ENCODE results near the gene GON7.
A peak's percentile ranks its signal among the peaks of the same experiment; 100 is the strongest.
"Not testable (repeated sequence)": the region's sequence is repeated elsewhere in the genome, so short reads cannot be mapped to it uniquely, and the experiment has no call there.

GON7 gene

DNA sequence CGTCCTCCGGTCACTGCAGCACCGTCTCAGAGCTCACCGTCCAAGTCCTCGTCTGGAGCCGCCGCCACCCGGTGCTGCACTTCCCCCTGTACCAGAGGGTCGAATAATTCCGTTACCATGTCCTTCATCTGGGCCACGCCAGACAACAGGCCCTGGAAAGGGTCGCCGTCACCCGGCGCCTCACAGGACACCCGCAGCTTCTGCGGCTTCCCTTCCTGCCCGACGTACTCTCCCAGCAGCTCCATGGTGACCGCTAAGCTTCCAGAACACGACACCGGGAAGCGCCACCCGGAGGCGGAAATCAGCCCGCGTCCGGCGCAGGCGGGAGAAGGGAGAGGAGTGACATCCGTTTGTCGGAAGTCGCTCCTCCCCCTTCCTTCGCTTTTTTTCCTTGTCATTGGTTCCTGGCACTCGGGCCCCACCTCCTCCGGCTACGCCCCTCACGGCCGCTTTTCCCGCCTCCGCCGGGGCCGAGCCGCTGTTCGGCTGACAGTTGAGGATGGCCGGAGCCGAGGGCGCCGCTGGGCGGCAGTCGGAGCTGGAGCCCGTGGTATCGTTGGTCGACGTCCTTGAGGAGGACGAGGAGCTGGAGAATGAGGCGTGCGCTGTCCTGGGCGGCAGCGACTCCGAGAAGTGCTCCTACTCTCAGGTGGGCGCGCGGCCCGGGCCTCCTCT lies at the start of gene GON7, which contains the start of gene UBR7:
Gene GON7 (minus strand): TSS at position 273 of the 675 bp plus-strand sequence. CDS start 28 bp downstream, at position 245.
Gene UBR7 (plus strand): TSS at position 464 of the 675 bp plus-strand sequence. CDS start 36 bp downstream, at position 500.
- DNase-seq: peak; percentile 97

DNA sequence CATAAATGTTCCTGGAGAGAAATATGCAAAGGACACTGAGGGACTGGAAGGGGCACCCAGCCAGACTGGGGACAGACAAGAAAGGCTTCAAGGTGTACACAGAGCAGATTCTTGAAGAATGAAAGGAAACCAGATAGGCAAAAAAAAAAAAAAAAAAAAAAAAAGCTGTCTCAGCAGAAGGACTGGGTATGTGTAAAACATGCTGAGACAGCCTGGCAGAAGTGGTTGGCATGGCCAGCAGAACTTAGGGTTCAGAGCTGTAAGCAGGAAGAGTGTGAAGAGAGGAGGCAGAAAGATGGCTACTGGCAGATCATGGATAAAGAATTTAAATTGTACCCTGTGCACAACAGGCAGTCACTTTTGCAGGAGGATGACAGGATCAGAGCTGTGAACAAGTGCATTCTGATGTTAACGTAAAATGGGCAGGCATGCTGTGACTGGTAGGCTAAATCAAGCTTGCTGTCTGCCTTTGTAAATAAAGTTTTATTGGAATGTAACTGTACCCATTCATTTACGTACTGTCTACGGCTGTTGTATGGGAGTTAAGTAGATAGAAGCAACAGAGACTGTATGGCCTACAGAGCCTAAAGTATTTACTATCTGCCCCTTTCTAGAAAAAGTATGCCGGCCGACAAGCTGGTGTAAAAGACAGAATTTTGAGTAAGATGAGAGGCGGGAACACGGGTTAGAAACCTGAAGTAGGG lies 42.4 kb upstream of the GON7 start:
- DNase-seq: no peak

DNA sequence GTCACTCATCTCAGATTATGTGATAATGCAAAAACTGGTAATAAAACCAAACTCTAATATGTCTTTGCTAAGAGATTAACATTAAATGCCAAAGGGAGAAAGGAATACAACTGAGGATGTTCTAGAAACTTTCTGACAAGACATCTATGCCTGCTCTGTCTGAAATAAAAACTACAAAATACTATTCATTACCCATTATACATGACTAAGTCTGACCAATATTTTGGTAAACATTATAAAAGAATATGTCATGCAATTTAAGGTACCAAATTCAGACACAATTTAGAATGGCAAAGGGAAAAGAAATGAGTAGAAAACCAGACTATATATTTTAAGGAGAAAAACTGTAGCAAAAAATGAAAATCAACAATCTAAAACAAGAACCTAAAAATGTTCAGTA lies 39.7 kb upstream of the GON7 start:
- no peak for DNase-seq

DNA sequence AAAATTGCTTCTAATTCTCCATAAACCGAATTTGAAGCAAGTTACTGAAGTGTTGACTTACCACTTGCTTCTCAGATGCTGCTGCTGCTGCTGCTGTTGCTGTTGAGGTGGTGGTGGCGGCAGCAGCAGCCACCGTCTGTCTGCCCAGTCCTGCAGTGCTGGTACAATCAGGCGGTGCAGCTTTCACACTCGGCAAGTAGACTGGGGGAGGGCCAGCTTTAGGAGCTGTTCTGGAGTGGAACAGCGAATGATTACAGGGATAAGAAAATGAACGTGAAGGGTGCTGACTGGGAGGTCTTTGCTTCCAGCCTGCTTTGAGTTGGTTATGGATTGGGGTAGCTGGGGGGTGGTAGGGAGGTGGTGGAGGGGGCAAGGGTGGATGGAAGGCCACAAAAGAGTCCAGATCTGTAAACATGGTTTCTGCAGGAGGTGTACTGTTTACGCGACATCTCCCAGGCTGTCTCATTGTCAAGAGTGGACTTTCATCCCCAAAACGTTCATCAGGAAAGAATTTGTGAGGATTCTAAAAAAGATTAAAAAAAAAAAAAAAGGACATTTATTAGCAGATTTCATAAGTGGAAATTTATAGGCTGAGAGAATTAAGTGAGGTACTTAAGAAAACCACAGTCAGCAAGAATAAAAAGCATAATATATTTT lies 39.0 kb upstream of the GON7 start:
- no peak for DNase-seq

GRCh38 chr14:93240678-93241000 lies 33.8 kb upstream of the GON7 start:
- DNase-seq: no peak

GRCh38 chr14:93239869-93240677 lies 33.2 kb upstream of the GON7 start:
- no peak for DNase-seq

GRCh38 chr14:93234798-93235197 lies 27.9 kb upstream of the GON7 start:
- DNase-seq: no peak

DNA sequence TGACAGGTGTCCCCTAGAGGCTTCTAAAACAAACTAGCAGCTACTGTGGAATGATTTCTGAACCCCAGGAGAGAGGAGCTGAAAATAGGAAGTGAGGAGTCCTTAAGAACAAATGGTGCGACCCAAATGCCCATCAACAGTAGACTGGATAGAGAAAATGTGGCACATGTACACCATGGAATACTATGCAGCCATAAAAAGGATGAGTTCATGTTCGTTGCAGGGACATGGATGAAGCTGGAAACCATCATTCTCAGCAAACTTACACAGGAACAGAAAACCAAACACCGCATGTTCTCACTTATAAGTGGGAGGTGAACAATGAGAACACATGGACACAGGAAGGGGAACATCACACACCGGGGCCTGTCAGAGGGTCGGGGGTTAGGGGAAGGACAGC lies 26.2 kb upstream of the GON7 start:
- DNase-seq: not testable (repeated sequence)

GRCh38 chr14:93232159-93232558 lies 25.3 kb upstream of the GON7 start:
- DNase-seq: no peak

DNA sequence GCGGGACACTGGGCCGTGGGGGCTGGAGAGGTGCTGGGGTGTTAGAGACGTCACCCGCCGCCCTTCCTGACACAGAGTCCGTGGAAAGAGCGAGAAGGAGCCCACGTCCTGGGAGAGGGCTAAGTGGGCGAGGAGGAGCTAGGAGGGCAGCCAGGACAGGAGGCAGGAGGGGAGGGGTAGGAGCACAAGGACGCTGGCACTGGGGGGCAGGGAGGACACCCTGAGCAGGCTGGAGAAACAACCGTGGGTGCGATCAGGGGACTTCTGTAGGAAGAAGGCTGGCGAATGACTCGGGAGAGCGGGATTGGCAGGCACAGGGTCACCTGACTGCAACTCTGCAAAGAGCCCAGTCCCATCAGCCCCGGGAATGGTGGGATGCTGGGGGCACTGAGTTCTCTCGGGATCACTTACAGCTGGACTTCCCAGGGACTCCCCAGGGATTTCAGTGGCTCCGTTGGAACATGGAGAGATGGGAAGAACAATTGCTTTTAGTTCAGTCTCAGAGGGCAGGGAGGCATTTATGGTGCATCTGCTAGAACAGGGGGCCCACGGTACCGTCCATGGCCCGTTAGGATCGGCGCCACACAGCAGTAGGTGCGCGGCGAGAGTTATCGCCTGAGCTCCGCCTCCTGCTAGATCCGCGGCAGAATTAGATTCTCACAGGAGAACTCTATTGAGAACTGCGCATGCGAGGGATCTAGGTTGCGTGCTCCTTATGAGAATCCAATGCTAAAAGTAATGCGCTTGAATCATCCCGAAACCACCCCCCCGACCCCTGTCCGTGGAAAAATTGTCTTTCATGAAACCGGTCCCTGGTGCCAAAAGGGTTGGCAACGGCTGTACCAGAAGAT lies 24.5 kb upstream of the GON7 start:
- DNase-seq: no peak

DNA sequence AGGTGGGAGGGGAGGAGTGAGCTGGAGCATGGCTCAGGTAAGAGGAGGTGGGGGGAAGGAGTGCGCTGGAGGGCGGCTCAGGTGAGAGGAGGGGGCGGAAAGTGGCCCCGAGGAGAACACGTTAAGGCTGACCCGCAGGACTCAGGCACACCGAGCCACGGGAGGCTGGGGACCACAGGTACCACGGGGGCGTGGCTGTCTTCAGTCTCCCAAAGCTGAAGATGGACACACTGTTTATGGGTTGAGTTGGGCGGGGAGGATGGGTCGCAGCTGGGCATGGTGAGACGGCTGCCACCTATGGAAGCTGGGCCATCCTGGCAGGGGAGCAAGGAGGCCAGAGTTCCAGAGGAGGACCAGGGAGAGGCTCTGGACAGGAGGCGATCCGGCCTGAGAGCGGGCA lies 23.7 kb upstream of the GON7 start:
- DNase-seq: no peak

GRCh38 chr14:93228550-93228949 lies 21.7 kb upstream of the GON7 start:
- no peak for DNase-seq

DNA sequence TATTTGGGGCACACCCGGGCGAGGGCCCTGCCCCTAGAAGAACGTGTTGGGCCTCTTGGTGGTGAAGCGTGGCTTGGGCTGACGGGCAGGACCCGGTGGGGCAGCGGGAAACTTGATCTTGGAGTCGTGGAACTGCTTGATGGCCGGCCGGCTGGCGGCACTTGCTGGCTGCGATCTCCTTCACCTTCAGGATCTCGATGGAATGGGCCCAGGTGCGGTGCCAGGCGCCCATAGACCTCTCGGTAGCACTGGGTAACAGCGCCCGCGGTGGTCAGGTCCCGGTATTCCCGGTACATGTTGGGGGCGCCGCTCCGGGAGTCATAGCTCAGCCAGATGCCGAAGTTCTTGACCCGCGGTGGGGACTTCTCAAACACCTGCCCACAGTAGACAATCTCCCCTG lies 16.7 kb upstream of the GON7 start:
- no peak for DNase-seq

- DNase-seq: no peak
These were observed 13.6 kb upstream of the GON7 start for GRCh38 chr14:93220509-93220908.

DNA sequence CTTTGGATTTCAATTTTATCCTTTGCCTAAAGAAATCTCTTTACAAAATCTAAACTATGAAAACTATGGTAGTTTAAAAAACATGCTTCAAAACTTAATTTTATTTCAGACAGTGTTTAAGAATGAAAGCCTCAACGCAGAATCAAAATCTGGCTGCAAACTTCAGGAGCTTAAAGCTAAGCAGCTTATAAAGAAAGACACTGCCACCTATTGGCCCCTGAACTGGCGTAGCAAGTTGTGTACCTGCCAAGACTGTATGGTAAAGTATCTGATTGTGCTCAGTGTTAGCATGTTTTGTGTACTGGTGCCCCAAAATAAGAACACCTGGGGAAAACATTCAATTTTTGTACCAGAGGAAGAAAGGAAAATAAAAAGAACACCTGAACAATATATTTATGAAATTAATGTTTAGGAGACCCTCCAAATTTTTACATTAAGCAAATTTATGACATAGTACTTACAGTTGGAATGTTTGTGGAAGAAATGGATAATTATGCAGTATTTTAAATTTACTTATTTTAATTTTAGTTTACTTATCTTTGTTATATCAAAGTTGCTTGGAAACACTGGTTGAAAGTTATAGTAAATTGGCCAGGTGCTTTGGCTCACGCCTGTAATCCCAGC lies 12.3 kb upstream of the GON7 start:
- peak; percentile 62 for DNase-seq

- no peak for DNase-seq
These were observed 7.7 kb upstream of the GON7 start for GRCh38 chr14:93214598-93214997.

DNA sequence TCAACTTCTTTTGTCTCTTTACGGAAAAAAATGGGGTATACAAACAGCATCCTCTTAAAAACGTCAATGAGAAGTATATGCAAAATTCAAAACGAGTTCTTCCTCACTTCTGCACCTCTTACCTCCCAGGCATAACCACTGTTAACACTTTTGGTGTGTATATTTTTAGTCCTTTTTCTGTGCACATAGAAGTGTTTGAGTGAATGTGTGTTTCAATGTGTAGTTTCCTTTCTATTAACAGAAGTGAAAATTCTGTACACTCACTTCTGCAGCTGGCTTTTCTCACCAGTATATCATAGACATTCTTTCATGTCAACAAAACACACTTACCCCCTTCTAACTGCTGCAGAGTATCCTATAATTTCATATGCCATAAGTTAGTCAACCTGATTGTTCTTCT lies 5.6 kb upstream of the GON7 start:
- DNase-seq: no peak

DNA sequence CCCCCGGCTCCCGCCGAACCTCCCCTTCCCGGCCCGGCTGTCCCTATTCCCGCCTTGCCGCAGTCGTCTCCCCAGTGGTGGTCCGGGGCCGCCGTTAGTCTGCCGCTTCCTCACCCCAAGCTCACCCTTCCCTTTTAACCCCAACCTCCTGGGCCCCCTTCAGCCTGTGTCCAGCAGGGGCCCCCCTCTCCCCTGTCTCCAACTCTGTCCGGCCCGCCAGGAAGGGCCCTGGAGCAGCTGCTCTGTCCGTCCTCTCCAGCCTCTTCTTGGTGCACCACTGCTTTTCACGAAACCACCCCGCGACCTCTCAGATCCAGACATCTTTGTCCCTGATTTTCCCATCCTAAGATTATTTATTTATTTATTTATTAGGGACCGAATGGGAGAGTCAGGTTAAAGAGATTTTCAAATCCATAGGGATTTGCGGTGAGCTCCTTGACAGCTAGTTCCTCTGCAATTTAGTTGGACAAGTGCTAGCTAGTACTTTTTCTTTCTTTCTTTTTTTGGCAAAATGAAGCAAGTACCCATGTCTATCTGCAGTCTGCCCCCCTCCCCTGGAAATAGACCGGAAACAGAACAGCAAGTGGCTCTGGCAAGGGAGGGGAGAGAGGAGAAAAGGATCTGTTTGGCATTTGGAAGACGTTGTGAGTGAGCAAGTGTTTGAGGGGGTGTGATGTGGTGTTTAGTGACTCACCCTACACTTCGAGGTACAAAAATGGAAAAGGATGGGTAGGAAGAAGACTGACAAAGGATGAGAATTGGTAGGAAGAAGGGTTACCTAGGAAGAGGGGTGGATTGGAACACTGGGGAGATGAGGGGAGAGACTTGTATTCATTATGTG lies 823 bp upstream of the GON7 start:
- peak; percentile 67 for DNase-seq

GRCh38 chr14:93201155-93201704 lies 5.6 kb downstream of the GON7 start:
- DNase-seq: no peak

- DNase-seq: no peak
These were observed 6.3 kb downstream of the GON7 start for GRCh38 chr14:93200553-93200952.

- DNase-seq: no peak
These were observed 7.8 kb downstream of the GON7 start for GRCh38 chr14:93199031-93199430.

All from OCI-M1 (cell line).